Astrocyte (in vitro differentiated cells and primary cell): Measurements from ENCODE around the gene PCDH12.

Experiments
- EZH2 ChIP-seq: IDR thresholded peaks from 2 replicates; pipeline ENCODE4 v1.6.1; 2012; ENCODE audit warnings: mild to moderate bottlenecking, low read length, inconsistent platforms; ENCODE audit not compliant: insufficient read depth
- TF ChIP-seq, protein P1 (sequence below): IDR thresholded peaks from 2 replicates; pipeline ENCODE4 v1.5.1; 2011; ENCODE audit warnings: low read depth, mild to moderate bottlenecking, inconsistent platforms, low read length, moderate library complexity; ENCODE audit not compliant: insufficient read depth

DNA sequence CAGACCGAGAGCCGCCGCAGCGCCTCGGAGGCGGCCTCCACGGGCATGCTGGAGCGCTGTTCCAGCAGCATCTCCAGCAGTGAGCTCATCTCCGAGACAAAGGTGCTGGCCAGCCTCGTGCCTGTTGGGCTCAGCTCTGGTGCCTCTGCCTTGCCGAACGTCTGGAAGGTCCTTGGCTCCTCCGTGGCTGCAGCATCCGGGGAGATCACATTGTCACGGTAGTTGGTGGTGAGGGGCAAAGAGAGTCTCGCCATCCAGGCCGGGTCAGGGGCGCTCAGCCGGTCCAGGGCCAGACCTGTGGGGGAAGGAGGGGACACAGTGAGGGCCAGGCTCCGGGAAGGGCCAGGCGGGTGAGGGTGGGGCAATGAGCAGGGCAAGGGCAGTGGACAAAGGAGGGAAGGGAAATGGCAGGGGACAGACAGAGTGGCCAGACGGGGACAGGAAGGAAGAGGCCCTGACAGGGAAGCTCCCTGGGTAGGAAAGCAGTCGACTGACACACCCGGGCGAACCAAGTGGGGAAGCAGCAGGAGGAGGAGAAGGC lies 12.4 kb downstream of the PCDH12 start:
- TF ChIP-seq, protein P1, sequence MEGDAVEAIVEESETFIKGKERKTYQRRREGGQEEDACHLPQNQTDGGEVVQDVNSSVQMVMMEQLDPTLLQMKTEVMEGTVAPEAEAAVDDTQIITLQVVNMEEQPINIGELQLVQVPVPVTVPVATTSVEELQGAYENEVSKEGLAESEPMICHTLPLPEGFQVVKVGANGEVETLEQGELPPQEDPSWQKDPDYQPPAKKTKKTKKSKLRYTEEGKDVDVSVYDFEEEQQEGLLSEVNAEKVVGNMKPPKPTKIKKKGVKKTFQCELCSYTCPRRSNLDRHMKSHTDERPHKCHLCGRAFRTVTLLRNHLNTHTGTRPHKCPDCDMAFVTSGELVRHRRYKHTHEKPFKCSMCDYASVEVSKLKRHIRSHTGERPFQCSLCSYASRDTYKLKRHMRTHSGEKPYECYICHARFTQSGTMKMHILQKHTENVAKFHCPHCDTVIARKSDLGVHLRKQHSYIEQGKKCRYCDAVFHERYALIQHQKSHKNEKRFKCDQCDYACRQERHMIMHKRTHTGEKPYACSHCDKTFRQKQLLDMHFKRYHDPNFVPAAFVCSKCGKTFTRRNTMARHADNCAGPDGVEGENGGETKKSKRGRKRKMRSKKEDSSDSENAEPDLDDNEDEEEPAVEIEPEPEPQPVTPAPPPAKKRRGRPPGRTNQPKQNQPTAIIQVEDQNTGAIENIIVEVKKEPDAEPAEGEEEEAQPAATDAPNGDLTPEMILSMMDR, result no peak
- TF ChIP-seq EZH2, result no peak
